PC-9 (cell line): ENCODE results near the gene OPN1MW.
"Not testable (repeated sequence)": the region's sequence is repeated elsewhere in the genome, so short reads cannot be mapped to it uniquely, and the experiment has no call there.

Source experiments
- EZH2 ChIP-seq: fragments of 200-600 bp; sonication (generic); IDR thresholded peaks from 2 replicates; pipeline ENCODE4 v1.8.0; 2017; ENCODE audit warnings: antibody characterized with exemption, low read depth
- TF ChIP-seq, protein P1 (sequence below): fragments of 200-600 bp; sonication (generic); conservative IDR thresholded peaks from 2 replicates; pipeline ENCODE4 v1.6.1; 2017; ENCODE audit warnings: mixed run types, antibody characterized with exemption, mild to moderate bottlenecking, moderate library complexity

DNA sequence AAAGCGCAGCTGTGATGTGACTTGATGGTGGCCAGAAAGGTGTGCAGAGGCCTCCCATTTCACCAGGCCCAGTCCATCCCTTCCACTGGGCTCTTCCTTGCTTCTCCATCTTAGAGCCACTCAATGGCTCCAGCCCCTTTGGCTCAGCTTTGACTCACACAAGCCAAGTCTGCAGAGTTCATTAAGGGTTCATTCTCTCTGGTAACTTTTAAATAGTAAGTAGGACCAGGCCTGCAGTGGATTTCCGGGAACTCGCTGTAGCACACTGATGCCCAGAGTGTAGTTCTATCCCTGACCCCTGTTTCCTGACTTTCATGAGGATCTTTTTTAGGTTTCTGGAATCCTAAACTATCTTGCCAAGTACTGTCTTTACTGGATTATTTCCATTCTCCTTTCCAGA, 49.0 kb downstream of the OPN1MW start:
- TF ChIP-seq, protein P1, sequence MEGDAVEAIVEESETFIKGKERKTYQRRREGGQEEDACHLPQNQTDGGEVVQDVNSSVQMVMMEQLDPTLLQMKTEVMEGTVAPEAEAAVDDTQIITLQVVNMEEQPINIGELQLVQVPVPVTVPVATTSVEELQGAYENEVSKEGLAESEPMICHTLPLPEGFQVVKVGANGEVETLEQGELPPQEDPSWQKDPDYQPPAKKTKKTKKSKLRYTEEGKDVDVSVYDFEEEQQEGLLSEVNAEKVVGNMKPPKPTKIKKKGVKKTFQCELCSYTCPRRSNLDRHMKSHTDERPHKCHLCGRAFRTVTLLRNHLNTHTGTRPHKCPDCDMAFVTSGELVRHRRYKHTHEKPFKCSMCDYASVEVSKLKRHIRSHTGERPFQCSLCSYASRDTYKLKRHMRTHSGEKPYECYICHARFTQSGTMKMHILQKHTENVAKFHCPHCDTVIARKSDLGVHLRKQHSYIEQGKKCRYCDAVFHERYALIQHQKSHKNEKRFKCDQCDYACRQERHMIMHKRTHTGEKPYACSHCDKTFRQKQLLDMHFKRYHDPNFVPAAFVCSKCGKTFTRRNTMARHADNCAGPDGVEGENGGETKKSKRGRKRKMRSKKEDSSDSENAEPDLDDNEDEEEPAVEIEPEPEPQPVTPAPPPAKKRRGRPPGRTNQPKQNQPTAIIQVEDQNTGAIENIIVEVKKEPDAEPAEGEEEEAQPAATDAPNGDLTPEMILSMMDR: not testable (repeated sequence)
- not testable (repeated sequence) for TF ChIP-seq EZH2
